Measurements from ENCODE around the gene POLR2F. TPM values are rescaled to one million over a fixed set of nuclear protein-coding genes. Genes with fewer than 3 reads are reported as not detected.

The POLR2F gene
- total RNA-seq, 4 donors from 2014 or later: 19.7 to 88.9 (median 55.2) TPM

DNA sequence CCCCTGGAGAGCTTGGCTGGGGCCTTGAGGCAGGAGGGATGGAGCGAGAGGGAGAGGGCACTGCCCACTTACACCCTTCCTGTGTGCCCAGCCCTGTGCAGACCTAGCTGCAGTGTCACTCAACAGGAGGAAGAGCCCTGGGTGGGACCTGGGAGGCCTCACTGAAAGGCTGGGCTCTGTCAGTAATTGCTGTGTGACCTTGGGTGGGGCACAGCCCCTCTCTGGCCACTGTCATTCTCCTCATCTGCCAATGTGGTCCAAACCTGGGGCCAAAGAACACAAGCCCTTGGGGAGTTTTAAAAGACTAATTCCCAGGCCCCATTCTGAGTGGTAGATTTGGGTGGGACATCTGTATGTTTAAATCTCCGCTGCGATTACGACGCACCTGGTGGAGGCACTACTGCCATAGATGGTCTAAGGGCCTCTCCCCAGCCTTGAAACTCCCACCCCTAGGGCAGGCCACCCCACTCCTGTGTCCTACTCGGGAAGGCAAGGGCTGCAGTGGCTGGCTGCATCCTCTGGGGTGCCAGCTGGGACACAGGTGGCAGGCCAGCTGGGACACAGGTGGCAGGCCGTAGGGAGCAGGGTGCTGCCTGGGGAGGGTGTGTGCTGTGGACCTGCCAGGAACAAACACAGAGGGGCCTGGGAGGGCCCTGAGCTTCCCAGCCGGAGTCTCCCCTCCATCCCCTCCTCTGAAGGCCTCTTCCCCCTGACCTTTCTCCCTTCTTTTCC lies 43.2 kb downstream of the POLR2F start:
- H3K4me3 ChIP-seq (replicated peaks in 1 of 3): no peak overlapping the region
- TF ChIP-seq, protein P1, sequence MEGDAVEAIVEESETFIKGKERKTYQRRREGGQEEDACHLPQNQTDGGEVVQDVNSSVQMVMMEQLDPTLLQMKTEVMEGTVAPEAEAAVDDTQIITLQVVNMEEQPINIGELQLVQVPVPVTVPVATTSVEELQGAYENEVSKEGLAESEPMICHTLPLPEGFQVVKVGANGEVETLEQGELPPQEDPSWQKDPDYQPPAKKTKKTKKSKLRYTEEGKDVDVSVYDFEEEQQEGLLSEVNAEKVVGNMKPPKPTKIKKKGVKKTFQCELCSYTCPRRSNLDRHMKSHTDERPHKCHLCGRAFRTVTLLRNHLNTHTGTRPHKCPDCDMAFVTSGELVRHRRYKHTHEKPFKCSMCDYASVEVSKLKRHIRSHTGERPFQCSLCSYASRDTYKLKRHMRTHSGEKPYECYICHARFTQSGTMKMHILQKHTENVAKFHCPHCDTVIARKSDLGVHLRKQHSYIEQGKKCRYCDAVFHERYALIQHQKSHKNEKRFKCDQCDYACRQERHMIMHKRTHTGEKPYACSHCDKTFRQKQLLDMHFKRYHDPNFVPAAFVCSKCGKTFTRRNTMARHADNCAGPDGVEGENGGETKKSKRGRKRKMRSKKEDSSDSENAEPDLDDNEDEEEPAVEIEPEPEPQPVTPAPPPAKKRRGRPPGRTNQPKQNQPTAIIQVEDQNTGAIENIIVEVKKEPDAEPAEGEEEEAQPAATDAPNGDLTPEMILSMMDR (IDR thresholded peaks at IDR 0.05): no peak
- TF ChIP-seq POLR2A (IDR thresholded peaks at IDR 0.05): no peak
- no peaks in the 10 kb centered on the region for H3K27me3 ChIP-seq
- H3K9me3 ChIP-seq: no peaks in the 10 kb centered on the region
- H3K4me1 ChIP-seq: no peaks in the 10 kb centered on the region
- intact Hi-C loops (cut with DNase I): no loop called here
- DNase-seq: no peak
- no peaks in the 10 kb centered on the region for H3K36me3 ChIP-seq
- no peak overlapping the region for H3K27ac ChIP-seq
- WGBS, 2 donors: 90 to 95% methylated on average over 7 of the region's 8 CpGs

DNA sequence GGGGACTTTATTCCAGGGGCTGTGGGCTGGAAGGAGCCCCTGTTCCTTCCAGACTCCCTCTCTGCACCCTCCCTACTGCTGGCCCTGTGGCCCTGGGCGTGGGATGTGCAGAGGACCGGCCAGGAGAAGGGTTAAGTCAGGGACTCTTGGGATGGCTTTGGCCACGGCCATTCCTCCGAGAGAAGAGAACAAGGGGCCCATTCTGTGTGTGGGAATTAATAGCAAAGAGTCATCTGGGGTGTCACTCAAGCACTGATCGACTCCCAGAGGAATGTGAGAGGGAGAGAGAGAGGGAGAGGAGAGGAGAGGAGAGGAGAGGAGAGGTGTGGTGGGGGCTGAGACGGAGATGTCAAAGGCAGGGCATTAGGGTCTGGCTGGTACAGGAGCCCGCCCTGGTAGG lies 45.0 kb downstream of the POLR2F start:
- Histone ChIP-seq H3K27ac (no peak overlapping the region), H3K36me3 (no peaks in the 10 kb centered on the region), H3K27me3 (no peaks in the 10 kb centered on the region), H3K4me3 (replicated peaks in 1 of 3) (no peak overlapping the region), H3K9me3 (no peaks in the 10 kb centered on the region), H3K4me1 (no peaks in the 10 kb centered on the region)
- intact Hi-C loops (cut with DNase I): no loop called here
- DNase-seq: no peak
- WGBS, 2 donors: 69 to 71% methylated on average over 7 of the region's 7 CpGs
- TF ChIP-seq, protein P1 (IDR thresholded peaks at IDR 0.05): no peak
- no peak for TF ChIP-seq POLR2A (IDR thresholded peaks at IDR 0.05)

DNA sequence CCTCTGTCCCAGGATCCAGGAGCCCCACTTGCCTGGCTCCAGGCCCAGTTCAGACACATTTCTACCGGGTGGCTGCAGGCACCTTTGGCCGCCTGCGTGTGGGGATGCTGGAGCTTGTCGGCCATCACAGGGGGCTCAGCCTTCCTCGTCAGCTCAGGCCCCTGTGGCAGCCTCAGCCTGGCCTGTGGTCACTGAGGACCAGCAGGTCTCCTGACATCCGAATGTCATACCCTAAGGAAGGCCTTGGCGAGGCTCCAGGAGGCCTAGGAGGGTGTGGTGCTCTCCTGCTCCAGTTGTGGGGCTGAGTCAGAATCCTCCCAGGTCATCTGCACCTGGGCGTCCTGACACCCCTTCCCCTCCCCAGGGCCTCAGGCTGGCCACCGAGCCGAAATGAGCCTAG lies 45.7 kb downstream of the POLR2F start:
- H3K36me3 ChIP-seq: no peaks in the 10 kb centered on the region
- no peaks in the 10 kb centered on the region for H3K4me1 ChIP-seq
- 85 to 87% methylated on average over 3 to 7 of the region's 10 CpGs for WGBS, 2 donors
- no peaks in the 10 kb centered on the region for H3K9me3 ChIP-seq
- H3K27ac ChIP-seq: no peak overlapping the region
- no peaks in the 10 kb centered on the region for H3K27me3 ChIP-seq
- no peak for DNase-seq
- intact Hi-C loops (cut with DNase I): no loop called here
- TF ChIP-seq, protein P1 (IDR thresholded peaks at IDR 0.05): no peak
- TF ChIP-seq POLR2A (IDR thresholded peaks at IDR 0.05): no peak
- no peak overlapping the region for H3K4me3 ChIP-seq (replicated peaks in 1 of 3)

DNA sequence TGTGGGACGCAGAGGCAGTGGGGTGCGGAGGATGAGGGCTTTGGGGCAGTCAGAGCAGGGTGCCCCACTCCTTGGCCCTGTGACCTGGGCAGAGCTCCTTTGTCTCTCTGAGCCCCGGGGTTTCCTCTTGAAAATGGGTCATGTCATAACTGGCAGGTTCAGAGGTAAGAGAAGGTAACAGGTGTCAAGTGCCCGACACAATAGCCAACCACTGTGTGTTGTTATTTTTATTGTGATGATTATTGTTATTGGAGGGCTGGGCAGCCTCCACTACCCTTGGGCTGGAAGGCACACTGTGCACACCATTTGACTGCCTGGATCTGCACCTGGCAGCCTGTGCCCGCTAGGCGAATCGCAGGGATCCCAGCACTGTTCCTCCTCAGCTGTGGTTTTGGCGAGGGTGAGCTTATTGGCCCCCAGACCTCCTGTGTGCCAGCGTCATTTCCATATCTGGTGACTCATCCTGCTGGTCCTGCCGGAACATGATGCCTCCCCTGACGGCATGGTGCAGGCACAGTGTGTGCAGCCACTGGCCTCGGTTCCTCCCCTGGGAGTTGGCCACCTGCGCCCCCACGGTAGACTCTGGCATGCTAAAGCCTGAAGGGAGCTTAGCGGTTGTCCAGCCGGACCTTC lies 46.3 kb downstream of the POLR2F start:
- Histone ChIP-seq H3K36me3 (no peaks in the 10 kb centered on the region), H3K27ac (no peak overlapping the region), H3K27me3 (no peaks in the 10 kb centered on the region), H3K9me3 (no peaks in the 10 kb centered on the region), H3K4me3 (replicated peaks in 1 of 3) (no peak overlapping the region), H3K4me1 (no peaks in the 10 kb centered on the region)
- DNase-seq: no peak
- WGBS, 2 donors: 86 to 92% methylated on average over 10 to 13 of the region's 16 CpGs
- no peak for TF ChIP-seq POLR2A (IDR thresholded peaks at IDR 0.05)
- TF ChIP-seq, protein P1 (IDR thresholded peaks at IDR 0.05): no peak
- intact Hi-C loops (cut with DNase I): no loop called here

DNA sequence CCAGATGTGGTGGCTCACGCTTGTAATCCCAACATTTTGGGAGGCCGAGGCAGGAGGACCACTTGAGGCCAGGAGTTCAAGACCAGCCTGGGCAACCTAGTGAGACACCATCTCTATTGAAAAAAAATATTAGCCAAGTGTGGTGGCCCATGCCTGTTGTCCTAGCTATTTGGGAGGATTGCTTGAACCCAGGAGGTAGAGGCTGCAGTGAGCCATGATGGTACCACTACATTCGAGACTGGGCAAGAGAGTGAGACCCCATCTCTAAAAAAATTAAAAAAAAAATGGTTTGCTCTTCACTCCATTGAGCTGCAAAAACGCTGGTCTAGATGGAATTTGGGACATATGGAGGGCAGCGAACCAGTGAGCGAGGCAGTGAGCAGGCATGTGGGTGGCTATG lies 52.4 kb downstream of the POLR2F start:
- Histone ChIP-seq H3K27ac (no peak overlapping the region), H3K9me3 (no peaks in the 10 kb centered on the region), H3K27me3 (no peaks in the 10 kb centered on the region), H3K4me3 (replicated peaks in 1 of 3) (no peak overlapping the region), H3K4me1 (no peaks in the 10 kb centered on the region), H3K36me3 (no peaks in the 10 kb centered on the region)
- intact Hi-C loops (cut with DNase I): no loop called here
- TF ChIP-seq POLR2A (IDR thresholded peaks at IDR 0.05): no peak
- DNase-seq: no peak
- WGBS, 2 donors: 88 to 91% methylated on average over 6 of the region's 6 CpGs
